ENCODE data around the gene SF3A2.

GRCh38 chr19:2277138-2277537, 40.5 kb downstream of the SF3A2 start:
- TF ChIP-seq CTCF (IDR thresholded peaks at IDR 0.05; ENCODE audit: borderline replicate concordance, extremely low read depth, low read length, poor library complexity, severe bottlenecking), result no peak
- TF ChIP-seq EZH2 (IDR thresholded peaks at IDR 0.05; ENCODE audit: borderline replicate concordance, low read depth, low read length, severe bottlenecking), result no peak

All from DND-41 (cell line).